ENCODE data around the gene AMIGO3.

GRCh38 chr3:49681543-49681942 lies 37.9 kb downstream of the AMIGO3 start:
- TF ChIP-seq EP300 (IDR thresholded peaks at IDR 0.05; ENCODE audit: borderline replicate concordance in 1 of 2, low read depth in 1 of 2, low read length in 1 of 2) (no peak), CTCF (IDR thresholded peaks at IDR 0.05) (no peak), TAF1 (IDR thresholded peaks at IDR 0.05; ENCODE audit: borderline replicate concordance, low read depth, low read length) (no peak), NRF1 (IDR thresholded peaks at IDR 0.05; ENCODE audit: low read depth, low read length) (no peak), YY1 (IDR thresholded peaks at IDR 0.05; ENCODE audit: low read depth) (no peak), JUND (IDR thresholded peaks at IDR 0.05) (no peak)
